GM19328 (cell line): ENCODE measurements around the gene LBHD1.
"Not testable (repeated sequence)": the region's sequence is repeated elsewhere in the genome, so short reads cannot be mapped to it uniquely, and the experiment has no call there.

Source experiments
- ATAC-seq: cut with Tn5 transposase; IDR thresholded peaks from one replicate; pipeline ENCODE4 v1.9.1; 2021; ENCODE audit warnings: mild to moderate bottlenecking, moderate library complexity; ENCODE audit not compliant: unreplicated experiment

Gene LBHD1

DNA sequence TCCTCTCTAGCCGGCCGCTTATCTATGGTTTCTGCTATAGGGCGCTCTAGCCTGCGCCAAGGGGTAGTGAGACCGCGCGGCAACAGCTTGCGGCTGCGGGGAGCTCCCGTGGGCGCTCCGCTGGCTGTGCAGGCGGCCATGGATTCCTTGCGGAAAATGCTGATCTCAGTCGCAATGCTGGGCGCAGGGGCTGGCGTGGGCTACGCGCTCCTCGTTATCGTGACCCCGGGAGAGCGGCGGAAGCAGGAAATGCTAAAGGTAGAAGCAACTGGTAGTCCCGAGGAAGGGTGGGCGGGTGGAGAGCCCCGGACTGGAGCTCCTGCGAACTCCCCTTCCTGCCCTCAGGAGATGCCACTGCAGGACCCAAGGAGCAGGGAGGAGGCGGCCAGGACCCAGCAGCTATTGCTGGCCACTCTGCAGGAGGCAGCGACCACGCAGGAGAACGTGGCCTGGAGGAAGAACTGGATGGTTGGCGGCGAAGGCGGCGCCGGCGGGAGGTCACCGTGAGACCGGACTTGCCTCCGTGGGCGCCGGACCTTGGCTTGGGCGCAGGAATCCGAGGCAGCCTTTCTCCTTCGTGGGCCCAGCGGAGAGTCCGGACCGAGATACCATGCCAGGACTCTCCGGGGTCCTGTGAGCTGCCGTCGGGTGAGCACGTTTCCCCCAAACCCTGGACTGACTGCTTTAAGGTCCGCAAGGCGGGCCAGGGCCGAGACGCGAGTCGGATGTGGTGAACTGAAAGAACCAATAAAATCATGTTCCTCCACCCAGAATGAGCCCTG is at the start of gene LBHD1, which contains the start of gene UQCC3:
Gene LBHD1 (minus strand): TSS at position 660 of the 782 bp plus-strand sequence. CDS start 2,236 bp downstream, outside the sequence.
Gene UQCC3 (plus strand): TSS at position 66 of the 782 bp plus-strand sequence. CDS start 73 bp downstream, at position 139.
- peak; percentile 68 for ATAC-seq

DNA sequence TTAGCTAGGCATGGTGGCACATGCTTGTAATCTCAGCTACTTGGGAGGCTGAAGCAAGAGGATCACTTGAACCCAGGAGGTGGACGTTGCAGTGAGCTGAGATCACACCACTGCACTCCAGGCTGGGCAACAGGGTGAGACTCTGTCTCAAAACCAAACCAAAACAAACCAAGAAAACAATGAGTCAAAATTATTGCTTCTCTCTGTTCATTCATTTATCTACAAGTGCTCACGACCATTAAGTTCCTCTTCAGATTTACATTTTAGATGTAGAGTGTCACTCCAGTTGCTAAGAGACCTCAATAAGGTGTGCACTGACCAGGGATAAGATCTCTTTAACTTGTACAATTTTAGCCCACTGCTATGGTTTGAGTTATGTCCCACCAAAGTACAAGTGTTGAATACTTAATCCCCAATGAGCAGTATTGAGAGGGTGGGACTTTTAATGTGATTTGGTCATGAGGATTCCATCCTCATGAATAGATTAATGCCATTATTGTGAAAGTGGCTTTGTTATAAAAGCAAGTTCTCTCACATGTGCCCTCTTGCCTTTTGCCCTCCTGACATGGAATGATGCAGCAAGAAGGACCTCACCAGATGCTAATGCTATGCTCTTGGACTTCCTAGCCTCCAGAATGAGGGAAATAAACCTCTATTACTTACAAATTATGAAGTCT is 47.4 kb upstream of the LBHD1 start:
- no peak for ATAC-seq

GRCh38 chr11:62716816-62717215 is 44.7 kb upstream of the LBHD1 start:
- no peak for ATAC-seq

GRCh38 chr11:62716206-62716605 is 44.1 kb upstream of the LBHD1 start:
- ATAC-seq = no peak

GRCh38 chr11:62715150-62716130 is 43.4 kb upstream of the LBHD1 start:
- ATAC-seq = no peak

DNA sequence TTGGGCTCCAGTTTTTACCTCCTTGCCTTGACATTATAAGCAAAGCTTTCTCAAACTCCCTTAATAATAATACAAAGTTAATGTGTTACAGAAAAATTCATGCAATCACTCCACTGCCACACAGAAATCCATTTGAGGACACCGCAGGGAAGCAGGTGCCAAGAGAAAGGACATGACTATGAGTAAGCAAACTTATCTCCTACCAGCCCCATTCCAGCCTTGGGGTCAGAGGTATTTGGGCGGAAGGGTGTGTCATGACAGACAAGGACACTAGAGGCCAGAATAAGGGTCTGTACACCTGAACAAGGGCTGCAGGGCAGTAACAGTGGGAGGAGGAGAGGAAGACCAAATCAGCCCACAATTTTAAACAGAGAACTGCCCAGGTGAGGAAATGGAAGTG is 41.3 kb upstream of the LBHD1 start:
- ATAC-seq = no peak

DNA sequence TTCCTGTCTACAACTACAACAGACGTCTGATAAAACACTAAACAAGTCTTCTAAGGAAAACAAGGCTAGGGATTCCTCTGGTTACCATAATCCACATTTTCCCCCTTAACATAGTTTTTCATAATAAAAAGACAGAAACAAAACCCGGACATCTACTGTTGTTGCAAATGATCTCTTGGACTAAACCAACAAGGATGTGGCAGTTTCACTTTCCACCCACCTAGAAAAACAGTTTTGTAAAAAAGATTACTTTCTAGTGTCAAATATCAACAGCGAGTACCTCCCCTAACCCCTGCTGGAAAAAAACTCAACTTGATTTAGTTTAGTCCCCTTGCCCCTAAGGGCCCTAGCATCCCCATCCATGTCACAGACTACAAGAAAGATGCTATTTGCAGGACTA is 40.8 kb upstream of the LBHD1 start:
- no peak for ATAC-seq

DNA sequence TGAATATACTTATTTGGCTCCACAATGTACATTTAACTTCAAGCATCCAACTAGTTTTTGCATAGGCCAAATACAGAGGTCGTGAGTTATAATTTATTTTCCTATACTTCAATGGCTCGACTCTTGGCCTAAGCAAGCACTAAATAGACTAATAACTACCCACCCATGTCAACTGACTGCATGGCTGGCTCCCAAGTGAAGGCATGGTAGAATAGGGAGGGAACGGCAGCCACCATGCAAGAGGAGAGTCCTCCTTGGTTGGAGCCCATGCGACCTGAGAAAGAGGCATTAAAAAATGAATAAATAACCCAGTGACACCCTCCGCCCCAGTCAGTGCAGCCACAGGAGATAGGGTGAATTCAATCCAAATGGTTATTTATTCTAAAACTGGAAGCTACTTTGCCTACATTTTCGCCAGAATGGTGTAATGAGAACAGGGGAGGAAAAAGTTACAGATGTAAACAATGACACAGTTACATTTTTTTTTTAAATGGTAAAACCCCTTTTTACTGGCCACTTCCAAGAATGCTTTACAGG is 40.3 kb upstream of the LBHD1 start:
- ATAC-seq = no peak

GRCh38 chr11:62710001-62710345 is 37.9 kb upstream of the LBHD1 start:
- ATAC-seq = no peak

GRCh38 chr11:62709247-62710000 is 37.4 kb upstream of the LBHD1 start:
- ATAC-seq = peak; percentile 52

- no peak for ATAC-seq
Observed at GRCh38 chr11:62708793-62709192, 36.7 kb upstream of the LBHD1 start.

- no peak for ATAC-seq
Observed at GRCh38 chr11:62708392-62708791, 36.3 kb upstream of the LBHD1 start.

- no peak for ATAC-seq
Observed at GRCh38 chr11:62707277-62707861, 35.3 kb upstream of the LBHD1 start, which contains the start of the genes BSCL2 and GNG3. TSS of gene BSCL2 (minus strand) at chr11:62707424. CDS start at chr11:62707195, 229 bp downstream. TSS of gene GNG3 (plus strand) at chr11:62707676. CDS start at chr11:62708296, 620 bp downstream.

GRCh38 chr11:62706850-62707247 is 34.8 kb upstream of the LBHD1 start:
- no peak for ATAC-seq

DNA sequence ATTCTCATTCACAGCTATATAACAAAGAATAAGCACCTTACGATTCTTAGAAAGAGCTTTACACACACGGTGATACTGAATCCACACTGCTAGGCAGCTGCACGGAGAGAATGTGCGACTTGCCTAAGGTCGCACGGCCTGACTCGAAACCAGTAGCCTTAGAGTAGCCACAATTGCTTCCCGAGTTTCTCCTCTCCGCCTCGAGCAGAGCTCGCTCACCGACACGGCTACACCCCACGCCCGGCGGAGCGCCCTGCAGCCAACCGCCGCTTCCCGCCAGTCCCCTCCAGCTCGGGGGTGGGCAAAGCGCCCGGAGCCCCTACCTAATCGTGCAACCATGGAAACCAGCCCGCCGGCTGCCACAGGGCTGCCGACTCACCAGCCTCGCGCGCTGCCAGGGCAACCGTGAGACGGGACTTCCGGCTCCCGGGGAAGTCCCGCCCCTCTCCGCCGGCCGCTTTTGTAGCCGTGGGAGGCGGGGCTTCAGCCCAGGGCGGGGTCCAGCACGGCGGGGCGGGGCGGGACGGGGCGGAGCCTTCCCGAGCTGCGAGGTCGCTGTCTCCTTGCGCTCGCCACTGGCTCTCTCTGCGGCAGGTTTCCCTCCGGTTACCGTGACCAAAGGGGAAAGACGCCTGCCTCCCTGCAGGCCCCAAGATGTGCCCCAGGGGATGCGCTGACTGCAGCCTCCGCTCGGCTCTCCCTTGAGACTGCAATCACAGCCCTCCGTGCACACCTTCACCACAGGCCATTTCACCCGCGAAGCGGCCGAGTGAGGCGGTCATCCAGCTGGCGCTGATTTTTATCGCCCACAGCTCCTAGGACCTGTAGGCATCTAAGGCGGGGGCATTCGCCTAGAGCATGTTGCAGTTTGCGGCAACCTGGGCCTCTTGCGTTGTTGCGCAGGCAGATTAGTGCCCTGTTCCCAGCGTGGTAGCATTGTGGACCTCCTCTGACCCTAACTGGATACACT is 34.1 kb upstream of the LBHD1 start:
- ATAC-seq = peak; percentile 54

DNA sequence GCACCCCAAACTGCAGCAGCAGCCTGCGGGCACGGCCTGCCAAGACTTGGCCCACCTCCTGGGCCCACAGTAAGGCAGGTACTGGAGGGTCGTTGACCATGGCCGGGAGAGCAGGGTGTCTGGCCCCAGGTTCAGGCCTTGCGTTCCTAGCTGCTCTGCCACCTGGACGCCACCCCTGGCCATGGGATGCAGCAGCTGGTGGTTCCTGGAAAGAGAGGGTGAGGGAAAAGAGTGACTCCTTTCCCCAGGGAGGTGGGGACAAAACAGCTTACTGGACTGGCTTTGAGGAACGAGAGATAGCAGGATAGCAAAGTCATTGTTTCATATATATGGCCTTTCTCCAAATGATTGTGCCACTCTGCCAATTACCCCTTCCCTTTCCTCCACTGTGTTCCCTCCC is 33.3 kb upstream of the LBHD1 start:
- no peak for ATAC-seq

DNA sequence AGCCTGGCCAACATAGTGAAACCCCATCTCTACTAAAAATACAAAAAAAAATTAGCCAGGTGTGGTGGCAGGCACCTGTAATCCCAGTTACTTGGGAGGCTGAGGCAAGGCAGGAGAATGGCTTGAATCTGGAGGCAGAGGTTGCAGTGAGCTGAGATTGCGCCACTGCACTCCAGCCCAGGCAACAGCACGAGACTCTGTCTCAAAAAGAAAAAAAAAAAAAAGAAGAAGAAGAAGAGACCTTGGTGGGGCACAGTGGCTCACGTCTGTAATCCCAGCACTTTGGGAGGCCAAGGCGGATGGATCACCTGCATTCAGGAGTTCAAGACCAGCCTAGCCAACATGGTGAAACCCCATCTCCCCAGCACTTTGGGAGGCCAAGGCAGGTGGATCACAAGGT is 31.9 kb upstream of the LBHD1 start:
- ATAC-seq = not testable (repeated sequence)

GRCh38 chr11:62702246-62702645 is 30.2 kb upstream of the LBHD1 start:
- no peak for ATAC-seq
